Memory B cell (primary cell): ENCODE results near the gene CCDC175.

Experiments
- ATAC-seq: fragments of 150-1000 bp; cut with Tn5 transposase; 2 replicates; pipeline ENCODE4 v1.10.0; 2021; ENCODE audit warnings: low read depth, mild to moderate bottlenecking, moderate library complexity
- DNase-seq, 2 donors: peaks; one replicate each; pipeline ENCODE4 v3.0.0; 2022; ENCODE audit warnings: low spot score in 2 of 2
- H3K27ac Mint-ChIP-seq: one replicate; pipeline ENCODE4 v1.8.0; 2022; ENCODE audit warnings: mild to moderate bottlenecking, moderate library complexity, mixed read lengths
- H3K27me3 Mint-ChIP-seq: one replicate; pipeline ENCODE4 v1.8.0; 2022; ENCODE audit warnings: mixed read lengths
- H3K36me3 Mint-ChIP-seq: one replicate; pipeline ENCODE4 v1.8.0; 2022; ENCODE audit warnings: mild to moderate bottlenecking, mixed read lengths
- H3K4me1 Mint-ChIP-seq: one replicate; pipeline ENCODE4 v1.8.0; 2022; ENCODE audit warnings: mixed read lengths
- H3K4me3 Mint-ChIP-seq: one replicate; pipeline ENCODE4 v1.8.0; 2022; ENCODE audit warnings: mild to moderate bottlenecking, moderate library complexity, mixed read lengths
- H3K9me3 Mint-ChIP-seq: one replicate; pipeline ENCODE4 v1.8.0; 2022; ENCODE audit warnings: mixed read lengths

Gene CCDC175

DNA sequence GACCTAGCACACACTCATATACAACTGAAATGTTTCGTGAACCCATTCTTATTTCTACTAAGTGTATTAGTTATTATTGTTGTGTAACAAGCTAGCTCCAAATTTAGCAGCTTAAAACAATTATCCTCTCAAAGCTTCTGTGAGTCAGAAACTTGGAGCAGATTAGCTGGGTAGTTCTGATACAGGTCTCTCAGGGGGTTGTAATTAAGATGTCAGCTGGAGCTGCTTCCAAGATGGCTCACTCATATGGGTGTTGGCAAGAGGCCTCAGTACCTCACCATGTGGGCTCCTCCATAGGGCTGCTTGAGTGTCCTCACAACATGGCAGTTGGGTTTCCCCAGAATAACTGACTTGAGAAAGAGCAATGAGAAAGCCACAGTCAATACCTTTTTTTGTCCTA lies 121.2 kb downstream of the CCDC175 start:
- ATAC-seq (no peak), DNase-seq (no peak)
- no peaks in the 10 kb centered on the region for H3K4me1 Mint-ChIP-seq
- no peak overlapping the region for H3K4me3 Mint-ChIP-seq
- H3K27me3 Mint-ChIP-seq = no peaks in the 10 kb centered on the region
- peaks cover 20% of the 10 kb centered on the region for H3K36me3 Mint-ChIP-seq
- H3K9me3 Mint-ChIP-seq = peaks cover 3% of the 10 kb centered on the region
- no peak overlapping the region for H3K27ac Mint-ChIP-seq
